ENCODE data around the gene CNTRL. TPM values are rescaled to one million over a fixed set of nuclear protein-coding genes. Genes with fewer than 3 reads are reported as not detected.

The CNTRL gene
- polyA plus RNA-seq, 1 of the 3 experiments (the other 2 are of a cell fraction) = 3.6 TPM

DNA sequence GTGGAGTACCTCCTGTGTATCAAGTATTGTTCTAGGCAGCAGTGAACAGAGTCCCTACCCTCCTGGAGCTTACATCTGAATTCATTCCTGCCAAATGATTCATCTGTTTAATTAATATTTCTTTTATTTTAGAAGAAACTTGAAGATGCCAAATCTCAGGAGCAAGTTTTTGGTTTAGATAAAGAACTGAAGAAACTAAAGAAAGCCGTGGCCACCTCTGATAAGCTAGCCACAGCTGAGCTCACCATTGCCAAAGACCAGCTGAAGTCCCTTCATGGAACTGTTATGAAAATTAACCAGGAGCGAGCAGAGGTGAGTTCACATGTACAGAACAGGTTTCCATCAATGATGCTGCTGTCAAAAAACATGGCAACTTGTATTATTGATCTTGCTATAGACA is 69.0 kb downstream of the CNTRL start:
- TF ChIP-seq POLR2AphosphoS5 (IDR thresholded peaks at IDR 0.05; ENCODE audit: low read depth, low read length) (no peak), ELF1 (IDR thresholded peaks at IDR 0.05) (no peak), RXRA (IDR thresholded peaks at IDR 0.05; ENCODE audit: borderline replicate concordance, low read depth) (no peak)
- Histone ChIP-seq H3K79me2 (ENCODE audit: insufficient read depth) (no peaks in the 10 kb centered on the region), H3K4me3 (ENCODE audit: low read depth in 2 of 2, low read length in 1 of 2) (no peak overlapping the region), H3K4me1 (ENCODE audit: control insufficient read depth in 1 of 2, insufficient read depth in 2 of 2, low read depth in 1 of 2, low read length in 1 of 2) (no peaks in the 10 kb centered on the region; a peak in 1 of 4 replicates), H3K27ac (ENCODE audit: low read depth in 2 of 2, low read length in 1 of 2) (no peak overlapping the region), H3K9ac (no peak overlapping the region), H3K4me2 (no peak overlapping the region), H3K36me3 (replicated peaks in 1 of 2; ENCODE audit: control insufficient read depth in 1 of 2, insufficient read depth in 2 of 2, low read length in 1 of 2) (peaks cover 63 to 82% of the 10 kb centered on the region in 2 experiments), H3F3A (replicated peaks; ENCODE audit: insufficient read depth) (no peaks in the 10 kb centered on the region), H3K27me3 (ENCODE audit: insufficient read depth) (no peaks in the 10 kb centered on the region), H2AFZ (ENCODE audit: low read depth) (no peak overlapping the region), H3K9me3 (no peaks in the 10 kb centered on the region), H4K20me1 (ENCODE audit: insufficient read depth) (no peaks in the 10 kb centered on the region), H3K9me2 (no peaks in the 10 kb centered on the region)
- 94% methylated on average over 2 of the region's 2 CpGs for WGBS (ENCODE audit: low lambda C conversion rate)
- ChIA-PET POLR2A (no interaction called here), CTCF (interaction anchor here (0.8 to 3.7 kb wide), 4 partner anchors 22 to 70 kb away, joined by 3 to 8 read pairs (median 4); no protein-coding TSS in a partner anchor)
- DNase-seq = no peak

GRCh38 chr9:121144482-121144881 is 69.7 kb downstream of the CNTRL start:
- 95% methylated on average over 2 of the region's 2 CpGs for WGBS (ENCODE audit: low lambda C conversion rate)
- Histone ChIP-seq H2AFZ (ENCODE audit: low read depth) (no peak overlapping the region), H3K79me2 (ENCODE audit: insufficient read depth) (no peaks in the 10 kb centered on the region), H3K9ac (no peak overlapping the region), H3K27me3 (ENCODE audit: insufficient read depth) (no peaks in the 10 kb centered on the region), H3K27ac (ENCODE audit: low read depth in 2 of 2, low read length in 1 of 2) (no peak overlapping the region), H3K9me3 (no peaks in the 10 kb centered on the region), H3K36me3 (replicated peaks in 1 of 2; ENCODE audit: control insufficient read depth in 1 of 2, insufficient read depth in 2 of 2, low read length in 1 of 2) (peaks cover 59 to 78% of the 10 kb centered on the region in 2 experiments), H3K4me3 (ENCODE audit: low read depth in 2 of 2, low read length in 1 of 2) (no peak overlapping the region), H3K9me2 (no peaks in the 10 kb centered on the region), H3K4me1 (ENCODE audit: control insufficient read depth in 1 of 2, insufficient read depth in 2 of 2, low read depth in 1 of 2, low read length in 1 of 2) (no peaks in the 10 kb centered on the region; a peak in 1 of 4 replicates), H4K20me1 (ENCODE audit: insufficient read depth) (no peaks in the 10 kb centered on the region), H3F3A (replicated peaks; ENCODE audit: insufficient read depth) (no peaks in the 10 kb centered on the region), H3K4me2 (no peak overlapping the region)
- CTCF ChIA-PET = interaction anchor here (0.8 to 3.7 kb wide), 3 partner anchors 23 to 37 kb away, joined by 3 to 8 read pairs (median 4); no protein-coding TSS in a partner anchor
- DNase-seq = no peak
- TF ChIP-seq FOXM1 (IDR thresholded peaks at IDR 0.05; ENCODE audit: low read depth) (no peak), RAD21 (IDR thresholded peaks at IDR 0.05; ENCODE audit: low read length) (no peak), MXI1 (IDR thresholded peaks at IDR 0.05; ENCODE audit: low read depth, low read length) (no peak), JUND (IDR thresholded peaks at IDR 0.05) (no peak), FOSL2 (IDR thresholded peaks at IDR 0.05; ENCODE audit: borderline replicate concordance, low read depth) (no peak), CHD2 (IDR thresholded peaks at IDR 0.05; ENCODE audit: low read length, partially characterized antibody) (no peak), MEF2A (IDR thresholded peaks at IDR 0.05; ENCODE audit: borderline replicate concordance, low read depth) (no peak), TAF1 (IDR thresholded peaks at IDR 0.05; ENCODE audit: borderline replicate concordance, low read depth, low read length) (no peak), POLR2AphosphoS5 (IDR thresholded peaks at IDR 0.05; ENCODE audit: low read depth, low read length) (no peak), YY1 (IDR thresholded peaks at IDR 0.05; ENCODE audit: low read depth) (no peak), RCOR1 (IDR thresholded peaks at IDR 0.05; ENCODE audit: low read length) (no peak)
- POLR2A ChIA-PET = no interaction called here

- POLR2A ChIA-PET = no interaction called here
- no peak overlapping the region for H3K9ac ChIP-seq
- H3K9me2 ChIP-seq = no peaks in the 10 kb centered on the region
- H3K4me2 ChIP-seq = no peak overlapping the region
- H3K36me3 ChIP-seq (replicated peaks in 1 of 2; ENCODE audit: control insufficient read depth in 1 of 2, insufficient read depth in 2 of 2, low read length in 1 of 2) = peaks cover 29 to 49% of the 10 kb centered on the region in 2 experiments
- no peak for DNase-seq
- H3K4me1 ChIP-seq (ENCODE audit: control insufficient read depth in 1 of 2, insufficient read depth in 2 of 2, low read depth in 1 of 2, low read length in 1 of 2) = no peaks in the 10 kb centered on the region
- CTCF ChIA-PET = interaction anchor here (0.8 kb wide), 1 partner anchor 18 kb away, joined by 4 read pairs; no protein-coding TSS in a partner anchor
- peaks cover 2% of the 10 kb centered on the region for H3F3A ChIP-seq (replicated peaks; ENCODE audit: insufficient read depth)
- H3K4me3 ChIP-seq (ENCODE audit: low read depth in 2 of 2, low read length in 1 of 2) = no peak overlapping the region
- H3K27me3 ChIP-seq (ENCODE audit: insufficient read depth) = no peaks in the 10 kb centered on the region
- no peaks in the 10 kb centered on the region for H3K79me2 ChIP-seq (ENCODE audit: insufficient read depth)
- no peak overlapping the region for H2AFZ ChIP-seq (ENCODE audit: low read depth)
- WGBS (ENCODE audit: low lambda C conversion rate) = 85% methylated on average over 2 of the region's 2 CpGs
- no peaks in the 10 kb centered on the region for H4K20me1 ChIP-seq (ENCODE audit: insufficient read depth)
- H3K27ac ChIP-seq (ENCODE audit: low read depth in 2 of 2, low read length in 1 of 2) = no peak overlapping the region
- no peaks in the 10 kb centered on the region for H3K9me3 ChIP-seq
- TF ChIP-seq POLR2AphosphoS5 (IDR thresholded peaks at IDR 0.05; ENCODE audit: low read depth, low read length) = no peak
- TF ChIP-seq FOSL2 (IDR thresholded peaks at IDR 0.05; ENCODE audit: borderline replicate concordance, low read depth) = no peak
- no peak for TF ChIP-seq EP300 (IDR thresholded peaks at IDR 0.05; ENCODE audit: borderline replicate concordance in 1 of 2, low read depth in 1 of 2, low read length in 1 of 2)
- TF ChIP-seq RCOR1 (IDR thresholded peaks at IDR 0.05; ENCODE audit: low read length) = no peak
- TF ChIP-seq EZH2phosphoT487 (IDR thresholded peaks at IDR 0.05; ENCODE audit: borderline replicate concordance, low read depth) = no peak
- TF ChIP-seq NRF1 (IDR thresholded peaks at IDR 0.05; ENCODE audit: low read depth, low read length) = no peak
- no peak for TF ChIP-seq YY1 (IDR thresholded peaks at IDR 0.05; ENCODE audit: low read depth)
- TF ChIP-seq NFIC (IDR thresholded peaks at IDR 0.05; ENCODE audit: borderline replicate concordance) = no peak
- TF ChIP-seq TCF12 (IDR thresholded peaks at IDR 0.05) = no peak
- TF ChIP-seq USF2 (IDR thresholded peaks at IDR 0.05; ENCODE audit: borderline replicate concordance, low read depth, low read length) = no peak
- TF ChIP-seq CHD2 (IDR thresholded peaks at IDR 0.05; ENCODE audit: low read length, partially characterized antibody) = no peak
- no peak for TF ChIP-seq USF1 (IDR thresholded peaks at IDR 0.05; ENCODE audit: borderline replicate concordance, low read depth)
- TF ChIP-seq JUND (IDR thresholded peaks at IDR 0.05) = no peak
- no peak for TF ChIP-seq SIN3A (IDR thresholded peaks at IDR 0.05; ENCODE audit: borderline replicate concordance, low read depth, low read length)
Observed at GRCh38 chr9:121150188-121150587, 75.4 kb downstream of the CNTRL start.
